Placental epithelial cell (primary cell): ENCODE data around the gene PLSCR3. TPM values are rescaled to one million over a fixed set of nuclear protein-coding genes. Genes with fewer than 3 reads are reported as not detected.

Experiments
- total RNA-seq: library from RNA; depleted of rRNA; stranded (reverse); fragments of >200 nt; gene quantifications from 2 replicates; pipeline ENCODE4 v1.2.3, GENCODE V29; 2012

The PLSCR3 gene
- total RNA-seq = 51.8 and 64.1 TPM in 2 replicates

DNA sequence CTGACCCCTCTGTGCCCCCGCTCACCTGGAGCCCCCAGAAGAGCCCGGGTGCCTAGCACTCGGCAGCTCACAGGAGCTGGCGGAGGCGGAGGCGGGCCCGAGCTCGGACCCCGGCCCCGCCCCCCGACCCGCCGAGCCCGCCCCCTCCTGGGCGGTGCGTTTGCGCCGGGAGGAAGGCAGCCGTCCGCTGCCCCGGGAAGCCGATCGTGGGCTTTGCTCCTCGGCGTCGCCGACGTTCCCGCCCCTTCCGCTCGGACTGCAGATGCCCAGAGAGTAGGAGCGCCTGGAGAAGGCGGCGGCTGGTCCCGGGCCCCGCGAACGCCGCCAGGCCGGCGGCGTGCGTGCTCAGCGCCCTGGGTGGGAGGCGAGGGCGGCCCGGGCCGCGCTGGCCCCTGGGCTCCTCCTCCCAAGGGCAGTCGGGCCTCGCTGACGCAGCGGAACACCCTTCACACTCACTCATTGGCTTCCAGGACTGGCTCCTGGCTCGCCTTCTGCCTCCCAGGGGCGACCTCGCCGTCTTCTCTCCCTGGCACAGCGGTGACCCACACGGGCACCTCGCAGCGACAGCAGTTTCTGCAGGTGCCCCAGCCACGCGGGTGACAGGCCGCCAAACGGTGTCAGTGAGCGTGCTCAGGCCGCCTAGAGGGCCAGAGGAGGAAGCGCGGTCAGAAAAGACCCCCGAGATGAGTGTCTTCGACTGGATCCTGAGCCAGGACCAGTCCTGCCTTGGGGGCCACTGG, at the start of gene PLSCR3:
PLSCR3 (minus strand) TSS at position 74 of the 740 bp plus-strand sequence. CDS start 415 bp downstream, outside the sequence.

DNA sequence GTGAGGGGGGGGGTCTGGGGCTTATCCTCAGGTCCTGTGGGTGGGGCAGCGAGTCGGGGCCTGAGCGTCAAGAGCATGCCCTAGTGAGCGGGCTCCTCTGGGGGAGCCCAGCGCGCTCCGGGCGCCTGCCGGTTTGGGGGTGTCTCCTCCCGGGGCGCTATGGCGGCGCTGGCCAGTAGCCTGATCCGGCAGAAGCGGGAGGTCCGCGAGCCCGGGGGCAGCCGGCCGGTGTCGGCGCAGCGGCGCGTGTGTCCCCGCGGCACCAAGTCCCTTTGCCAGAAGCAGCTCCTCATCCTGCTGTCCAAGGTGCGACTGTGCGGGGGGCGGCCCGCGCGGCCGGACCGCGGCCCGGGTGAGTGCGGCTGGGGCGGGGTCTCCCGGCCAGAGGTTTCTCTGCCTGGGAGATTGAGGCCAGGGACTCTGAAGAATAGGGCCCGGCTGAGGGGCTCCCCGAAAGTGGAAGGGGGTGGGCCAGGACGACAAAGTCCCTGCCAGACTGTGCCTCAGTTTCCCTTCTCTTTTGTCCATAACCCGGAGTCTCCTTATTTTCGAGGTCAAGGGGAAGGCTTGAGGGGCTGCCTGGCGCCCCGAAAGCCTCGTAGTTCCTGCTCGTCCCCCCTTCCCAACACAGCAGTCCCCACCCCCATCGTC, 45.3 kb upstream of the PLSCR3 start, which contains the start of gene FGF11:
FGF11 (plus strand) TSS at position 51 of the 651 bp plus-strand sequence; CDS start at position 160, 109 bp downstream.

DNA sequence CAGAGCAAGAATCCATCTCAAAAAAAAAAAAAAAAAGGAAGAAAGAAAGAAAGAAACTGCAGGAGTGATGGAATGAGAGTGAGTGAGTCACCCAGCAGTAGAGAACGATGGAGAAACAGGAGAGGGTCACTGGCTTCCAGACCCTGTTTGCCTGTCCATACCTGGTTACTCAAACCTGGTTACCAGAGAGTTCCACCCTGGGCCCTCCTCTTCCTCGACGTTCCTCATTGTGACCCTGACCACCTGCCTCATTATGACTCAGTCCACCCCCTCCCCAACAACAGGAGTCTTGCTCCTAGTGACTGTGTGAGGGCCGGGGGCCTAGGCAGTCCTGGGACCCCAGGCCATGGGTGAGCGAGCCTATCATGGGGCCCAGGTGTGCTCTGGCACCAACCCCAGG, 34.2 kb upstream of the PLSCR3 start, which contains the start of gene SPEM3:
SPEM3 (plus strand) TSS at position 301 of the 400 bp plus-strand sequence; CDS start at position 347, 46 bp downstream.

DNA sequence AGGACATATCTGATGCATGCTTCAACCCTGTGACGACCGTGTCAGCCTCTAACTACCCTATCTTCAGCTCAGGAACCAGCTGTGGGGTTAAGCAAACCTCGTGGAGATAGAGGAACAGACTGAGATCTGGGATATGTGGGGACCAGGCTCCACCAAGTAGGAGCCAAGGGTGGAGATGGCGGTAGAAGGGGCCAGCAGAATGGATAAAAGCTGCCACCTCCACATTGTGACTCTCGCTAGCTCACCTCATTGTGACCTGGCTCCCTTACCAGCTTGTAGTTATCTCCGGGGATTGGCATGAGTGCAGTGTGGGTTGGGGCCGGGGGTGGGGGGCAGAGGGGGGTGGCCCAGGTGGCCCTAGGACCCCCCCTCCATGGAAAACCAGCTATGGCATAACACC, 31.0 kb upstream of the PLSCR3 start, which contains the start of gene SPEM2:
SPEM2 (plus strand) TSS at position 301 of the 400 bp plus-strand sequence; CDS start at position 374, 73 bp downstream.

DNA sequence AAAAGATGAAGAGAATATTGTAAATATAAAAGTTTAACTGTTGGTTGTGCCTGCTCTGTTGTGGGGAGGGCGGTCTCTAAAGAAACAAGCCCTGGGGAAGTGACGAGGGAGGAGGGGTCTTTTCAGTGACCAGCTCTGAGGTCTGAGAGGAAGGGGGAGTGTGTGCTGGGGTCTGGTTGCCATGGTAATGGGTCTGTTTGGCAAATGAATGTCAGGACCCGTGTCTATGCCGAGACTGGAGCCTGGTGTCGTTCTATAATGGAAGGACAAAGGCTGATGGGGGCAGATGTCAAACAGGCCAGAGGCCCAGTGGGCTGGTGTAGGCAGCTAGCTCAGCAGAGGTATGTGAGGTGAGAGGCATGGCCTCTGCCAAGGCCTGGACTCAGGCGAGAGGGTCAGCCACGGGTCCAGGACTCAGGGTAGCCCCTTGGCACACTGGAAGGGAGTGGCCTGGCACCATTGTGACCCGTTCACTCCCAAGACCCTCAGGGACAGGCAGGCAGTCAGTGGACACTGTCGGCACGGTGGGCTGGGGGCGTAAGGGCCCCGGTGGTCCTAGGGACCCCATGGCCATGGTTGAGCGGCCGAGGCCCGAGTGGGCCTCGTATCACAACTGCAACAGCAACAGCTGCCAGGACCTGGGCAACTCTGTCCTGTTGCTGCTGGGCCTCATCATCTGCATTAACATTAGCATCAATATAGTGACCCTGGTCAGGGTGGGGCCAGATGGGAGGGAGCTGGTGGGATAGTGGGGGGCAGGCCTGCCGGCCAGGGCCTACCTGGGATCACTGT, 25.7 kb upstream of the PLSCR3 start, which contains the start of gene SPEM1:
SPEM1 (plus strand) TSS at position 506 of the 792 bp plus-strand sequence; CDS start at position 567, 61 bp downstream.

DNA sequence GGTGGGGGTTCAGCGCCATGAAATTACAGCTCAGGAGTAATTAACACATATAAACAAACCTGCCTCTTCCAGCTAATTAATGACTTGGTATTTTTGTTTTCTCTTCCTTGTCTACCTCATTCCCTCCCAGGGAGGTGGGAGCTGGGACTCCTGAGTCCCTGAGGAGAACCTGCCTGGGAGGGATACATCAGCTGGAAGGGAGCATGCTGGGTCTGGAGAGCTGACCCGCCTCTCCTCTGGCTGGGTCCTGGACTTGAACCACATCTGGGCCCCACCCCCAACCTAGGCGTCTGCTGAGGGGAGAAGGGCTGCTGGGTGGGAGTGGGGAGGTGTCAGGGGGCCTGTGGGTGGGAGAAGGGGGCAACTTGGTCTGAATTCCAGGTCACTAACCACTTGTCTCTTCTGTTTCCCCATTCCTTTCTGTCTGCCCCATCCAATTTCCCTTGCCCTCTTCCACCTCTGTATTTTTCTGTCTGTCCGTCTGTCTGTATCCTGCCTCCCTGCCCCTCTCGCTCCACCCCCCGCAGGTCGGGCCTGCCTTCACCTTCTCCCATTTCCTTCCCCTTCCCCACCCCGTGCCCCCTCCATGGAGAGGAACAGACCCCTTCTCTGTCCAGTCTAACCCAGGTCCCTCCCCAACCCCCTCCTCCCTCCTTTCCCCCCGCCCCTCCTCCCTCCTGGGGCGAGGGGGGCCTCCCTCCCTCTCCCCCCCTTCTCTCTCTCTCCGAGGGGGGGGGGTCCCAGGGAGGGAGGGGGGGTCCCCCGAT, 13.3 kb upstream of the PLSCR3 start, which contains the start of gene NLGN2:
NLGN2 (plus strand) TSS at position 361 of the 767 bp plus-strand sequence. CDS start 411 bp downstream, outside the sequence.

DNA sequence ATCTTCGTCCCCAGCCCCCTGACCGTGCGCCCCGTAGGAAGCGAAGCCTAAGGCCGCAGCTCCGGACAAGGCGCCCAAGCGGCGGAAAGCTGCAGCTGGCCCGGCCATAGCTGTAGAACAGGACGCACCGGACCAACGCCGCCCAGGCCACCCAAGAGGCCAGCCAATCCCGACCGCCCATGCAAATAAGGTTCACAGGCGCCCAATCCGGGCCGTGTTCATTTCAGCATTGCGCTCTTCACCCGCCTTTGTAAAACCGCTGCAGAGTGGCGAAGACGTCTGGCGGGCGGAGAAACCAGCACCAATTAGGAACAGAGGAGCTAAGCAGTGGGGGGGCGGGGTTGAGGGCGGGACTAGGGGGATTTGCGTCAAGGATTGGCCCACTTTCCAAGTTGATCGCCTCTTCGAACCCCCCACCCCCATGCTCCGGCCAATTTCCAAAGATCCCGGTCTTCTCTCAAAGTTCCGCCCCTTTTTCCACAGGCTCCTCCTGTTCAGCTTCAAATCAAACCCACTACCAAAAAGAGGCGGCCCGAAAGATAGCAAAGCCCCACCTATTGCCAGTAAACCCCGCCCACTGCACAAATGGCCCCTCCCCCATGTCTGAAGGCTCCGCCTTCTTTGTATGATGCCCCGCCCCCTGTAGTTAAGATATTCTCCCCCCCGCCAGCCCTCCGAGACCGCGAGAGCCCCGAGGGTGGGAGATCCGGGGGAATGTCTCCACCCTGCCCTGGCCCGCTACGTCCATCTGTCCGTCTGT, 9.8 kb upstream of the PLSCR3 start, which contains the start of gene TMEM256:
TMEM256 (minus strand) TSS at position 121 of the 760 bp plus-strand sequence; CDS start at position 108, 13 bp downstream.

DNA sequence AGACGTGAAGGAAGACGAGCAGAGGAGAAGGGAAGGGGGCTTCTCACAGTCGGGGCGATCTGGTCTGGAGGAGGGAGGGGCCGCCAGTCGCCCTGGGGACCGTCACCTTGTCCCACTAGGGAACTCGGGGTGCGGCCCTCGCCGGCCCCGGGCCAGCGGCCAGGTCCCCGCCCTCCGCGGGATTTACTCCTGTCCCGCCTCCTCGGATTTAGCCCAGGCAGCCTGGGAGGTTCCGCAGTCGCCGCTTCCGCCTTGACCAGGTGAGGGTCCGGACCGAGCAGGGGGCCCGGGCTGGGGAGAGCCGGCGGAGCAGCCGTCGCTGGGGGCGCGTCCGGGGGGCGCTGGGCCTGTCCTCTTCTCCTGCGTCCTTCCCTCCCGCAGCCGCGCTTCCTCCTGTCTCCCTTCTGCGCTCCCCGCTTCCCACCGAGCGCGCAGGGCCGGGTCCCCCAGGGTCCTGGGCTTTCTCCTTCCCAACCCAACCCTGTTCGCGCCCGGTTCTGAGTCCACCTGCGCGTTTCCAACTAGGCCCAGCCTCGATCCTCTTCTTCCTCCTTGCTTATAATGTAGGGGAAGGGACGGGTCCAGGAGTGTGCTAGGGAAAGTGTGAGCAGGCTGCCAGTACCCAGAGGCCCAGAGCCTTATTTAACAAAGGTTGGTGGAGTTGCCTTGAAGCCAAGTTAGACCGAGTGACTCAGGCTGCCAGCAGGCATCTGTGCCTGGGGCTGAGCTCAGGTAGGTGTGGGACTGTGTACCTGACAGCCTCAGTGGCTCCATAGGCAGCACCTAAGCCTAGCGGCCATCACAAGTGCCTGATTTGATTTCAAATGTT, 13.3 kb downstream of the PLSCR3 start, which contains the start of gene TNK1:
TNK1 (plus strand) TSS at position 235 of the 829 bp plus-strand sequence. CDS start 1,838 bp downstream, outside the sequence.

DNA sequence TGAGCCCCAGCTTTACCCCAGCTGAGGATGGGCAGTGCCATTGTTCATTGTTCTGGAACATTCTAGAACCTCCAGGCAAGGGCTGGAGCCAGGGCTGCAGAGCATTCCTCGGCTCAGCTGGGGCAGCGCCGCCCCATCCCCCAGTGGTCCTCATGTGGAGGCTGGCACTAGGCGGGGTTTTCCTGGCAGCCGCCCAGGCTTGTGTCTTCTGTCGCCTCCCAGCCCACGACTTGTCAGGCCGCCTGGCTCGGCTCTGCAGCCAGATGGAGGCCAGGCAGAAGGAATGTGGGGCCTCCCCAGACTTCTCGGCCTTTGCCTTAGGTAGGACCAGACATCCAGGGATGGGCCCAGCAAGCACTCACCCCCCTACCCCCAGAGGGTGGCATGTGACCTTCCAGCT, 39.3 kb downstream of the PLSCR3 start, which contains the start of gene TMEM95:
TMEM95 (plus strand) TSS at position 104 of the 400 bp plus-strand sequence; CDS start at position 153, 49 bp downstream.

DNA sequence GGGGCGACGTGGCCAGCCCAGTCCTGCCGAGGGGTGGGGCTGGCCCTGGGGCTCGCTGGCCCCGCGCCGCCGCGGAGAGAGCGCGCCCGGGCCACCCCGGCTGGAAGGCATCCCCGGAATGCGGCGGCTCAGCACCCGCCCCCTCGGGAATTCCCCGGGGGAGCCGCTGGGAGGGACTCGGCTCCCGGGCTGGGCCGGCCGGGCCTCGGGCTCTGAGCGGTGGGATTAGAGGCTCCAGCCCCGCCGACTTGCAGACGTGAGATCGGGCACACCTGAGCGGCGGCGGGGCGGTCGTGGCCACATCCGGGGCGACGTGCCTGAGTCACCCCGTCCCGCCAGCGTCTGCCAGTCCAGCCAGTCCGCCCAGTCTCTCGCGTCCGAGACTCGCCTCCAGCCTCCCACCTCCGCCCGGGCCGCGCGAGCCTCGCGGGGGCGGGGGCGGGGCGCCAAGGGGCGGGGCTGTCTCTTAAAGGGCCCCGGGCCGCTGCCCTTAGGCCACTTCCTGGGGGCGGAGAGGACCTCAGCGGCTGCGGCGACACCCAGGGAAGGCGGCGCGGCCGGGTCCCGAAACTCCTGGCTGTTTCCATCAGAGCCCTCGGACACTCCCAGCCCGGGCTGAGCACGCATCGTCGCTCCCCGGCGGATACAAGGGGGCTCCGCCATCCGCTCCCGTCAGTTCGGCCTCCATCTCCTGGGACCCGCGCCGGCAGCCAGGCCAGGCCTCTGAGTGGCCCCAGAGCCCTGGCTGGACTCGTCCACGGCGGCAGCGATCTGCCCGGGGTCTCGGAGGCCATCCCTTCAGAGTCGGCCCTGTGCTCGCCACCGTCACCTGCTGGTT, 42.4 kb downstream of the PLSCR3 start, which contains the start of gene KCTD11:
KCTD11 (plus strand) TSS at position 498 of the 838 bp plus-strand sequence.

Other genes starting within 250 kb of the PLSCR3 start
- 0.79 TPM in 1 of 2 replicates, not detected in the other for gene ASGR1, start 215.2 kb downstream of the PLSCR3 start, total RNA-seq
- gene DLG4, start 174.7 kb downstream of the PLSCR3 start, total RNA-seq = 2.5 and 11.8 TPM in 2 replicates
- 304 and 499 TPM in 2 replicates for gene ACADVL, start 174.6 kb downstream of the PLSCR3 start, total RNA-seq
- gene DVL2, start 160.0 kb downstream of the PLSCR3 start, total RNA-seq = 82.5 and 91.1 TPM in 2 replicates
- 43.6 and 47.1 TPM in 2 replicates for gene PHF23, start 155.1 kb downstream of the PLSCR3 start, total RNA-seq
- 155 and 349 TPM in 2 replicates for gene GABARAP, start 152.1 kb downstream of the PLSCR3 start, total RNA-seq
- gene CTDNEP1, start 142.8 kb downstream of the PLSCR3 start, total RNA-seq = 28.7 and 34.3 TPM in 2 replicates
- gene ELP5, start 142.3 kb downstream of the PLSCR3 start, total RNA-seq = 31.0 and 42.6 TPM in 2 replicates
- gene CLDN7, start 132.0 kb downstream of the PLSCR3 start, total RNA-seq = 3.9 and 15.2 TPM in 2 replicates
- gene SLC2A4, start 112.8 kb downstream of the PLSCR3 start, total RNA-seq = not detected in 2 replicates
- under 0.01 and 0.11 TPM in 2 replicates for gene YBX2, start 99.9 kb downstream of the PLSCR3 start, total RNA-seq
- gene EIF5A, start 86.9 kb downstream of the PLSCR3 start, total RNA-seq = 237 and 847 TPM in 2 replicates
- 43.2 and 91.3 TPM in 2 replicates for gene GPS2, start 79.2 kb downstream of the PLSCR3 start, total RNA-seq
- gene NEURL4, start 65.2 kb downstream of the PLSCR3 start, total RNA-seq = 18.9 and 25.1 TPM in 2 replicates
- gene ACAP1, start 58.0 kb downstream of the PLSCR3 start, total RNA-seq = under 0.01 and 0.33 TPM in 2 replicates
- gene KCTD11, start 42.4 kb downstream of the PLSCR3 start, total RNA-seq = 9.4 and 12.6 TPM in 2 replicates
- gene TMEM95, start 39.4 kb downstream of the PLSCR3 start, total RNA-seq = not detected in 2 replicates
- gene TNK1, start 13.4 kb downstream of the PLSCR3 start, total RNA-seq = 14.1 and 27.5 TPM in 2 replicates
- 83.7 and 304 TPM in 2 replicates for gene TMEM256, start 9.6 kb upstream of the PLSCR3 start, total RNA-seq
- 4.9 and 9.8 TPM in 2 replicates for gene NLGN2, start 13.3 kb upstream of the PLSCR3 start, total RNA-seq
- not detected in 2 replicates for gene SPEM1, start 25.8 kb upstream of the PLSCR3 start, total RNA-seq
- gene SPEM2, start 31.1 kb upstream of the PLSCR3 start, total RNA-seq = not detected in 2 replicates
- gene SPEM3, start 34.3 kb upstream of the PLSCR3 start, total RNA-seq = not detected in 2 replicates
- 8.6 and 16.8 TPM in 2 replicates for gene TMEM102, start 40.9 kb upstream of the PLSCR3 start, total RNA-seq
- gene FGF11, start 45.0 kb upstream of the PLSCR3 start, total RNA-seq = 2.1 and 3.9 TPM in 2 replicates
- 5.7 and 13.0 TPM in 2 replicates for gene CHRNB1, start 50.5 kb upstream of the PLSCR3 start, total RNA-seq
- 33.9 and 36.1 TPM in 2 replicates for gene ZBTB4, start 85.1 kb upstream of the PLSCR3 start, total RNA-seq
- gene SLC35G6, start 86.9 kb upstream of the PLSCR3 start, total RNA-seq = not detected in 2 replicates
- 106 and 112 TPM in 2 replicates for gene POLR2A, start 89.8 kb upstream of the PLSCR3 start, total RNA-seq
- gene TNFSF12, start 154.5 kb upstream of the PLSCR3 start, total RNA-seq = 3.4 and 3.5 TPM in 2 replicates
- 1.4 and 1.6 TPM in 2 replicates for gene TNFSF13, start 164.2 kb upstream of the PLSCR3 start, total RNA-seq
- gene SENP3, start 167.4 kb upstream of the PLSCR3 start, total RNA-seq = 40.0 and 67.6 TPM in 2 replicates
- 2.4 and 3.3 TPM in 2 replicates for gene CD68, start 185.1 kb upstream of the PLSCR3 start, total RNA-seq
- 58.5 and 227 TPM in 2 replicates for gene MPDU1, start 189.3 kb upstream of the PLSCR3 start, total RNA-seq
- gene SOX15, start 195.6 kb upstream of the PLSCR3 start, total RNA-seq = 9.0 and 14.5 TPM in 2 replicates
- gene FXR2, start 220.4 kb upstream of the PLSCR3 start, total RNA-seq = 36.1 TPM in 2 replicates
- 16.7 and 38.1 TPM in 2 replicates for gene SAT2, start 233.3 kb upstream of the PLSCR3 start, total RNA-seq
- 0.87 and 2.4 TPM in 2 replicates for gene SHBG, start 235.6 kb upstream of the PLSCR3 start, total RNA-seq